Activated CD4-positive, alpha-beta T cell treated with anti-CD3 and anti-CD28 coated beads, Interleukin-2, Interleukin-6, amounts not matched to agents 100 ng/mL and 50 ng/mL, durations not matched to agents 16 hours and 8 hours (primary cell): Measurements from ENCODE around the gene ACTN2.
A peak's percentile ranks its signal among the peaks of the same experiment; 100 is the strongest.

Source experiments
- DNase-seq: peaks from one replicate; pipeline ENCODE4 v3.0.0-alpha.2; 2020

Gene ACTN2

DNA sequence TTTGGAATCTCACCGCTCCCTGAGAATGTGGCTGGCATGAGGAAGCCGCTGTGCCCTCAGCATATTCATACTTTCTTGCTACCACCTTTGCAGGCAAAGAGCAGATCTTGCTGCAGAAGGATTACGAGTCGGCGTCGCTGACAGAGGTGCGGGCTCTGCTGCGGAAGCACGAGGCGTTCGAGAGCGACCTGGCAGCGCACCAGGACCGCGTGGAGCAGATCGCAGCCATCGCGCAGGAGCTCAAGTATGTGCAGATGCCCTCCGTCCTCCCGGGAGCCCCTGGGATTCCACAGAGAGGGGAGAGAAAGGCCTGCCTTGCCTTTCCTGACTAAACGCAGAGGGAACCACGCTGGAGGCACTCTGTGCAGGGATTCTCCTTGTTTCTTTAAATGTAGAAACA lies 58.2 kb downstream of the ACTN2 start:
- DNase-seq = no peak

DNA sequence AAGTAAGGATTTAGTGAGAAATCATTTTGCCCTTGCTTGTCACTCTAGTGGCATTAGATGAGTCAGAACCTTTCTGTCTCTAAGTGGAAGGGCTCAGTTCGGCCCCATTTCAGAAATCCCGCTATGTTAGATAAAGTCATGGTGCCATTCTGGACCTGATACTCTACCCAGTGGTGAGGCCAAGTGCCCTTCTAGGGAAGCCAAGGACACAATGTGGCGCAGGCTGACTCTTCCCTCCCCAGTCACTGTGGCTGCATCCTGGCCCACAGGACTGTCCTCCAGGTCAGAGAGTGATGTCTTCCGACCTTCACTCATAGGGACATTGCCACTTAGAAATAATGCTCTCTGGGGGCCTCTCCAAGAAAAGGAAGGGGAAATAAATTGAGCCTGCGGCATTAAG lies 60.5 kb downstream of the ACTN2 start:
- no peak for DNase-seq

GRCh38 chr1:236747311-236747985 lies 61.1 kb downstream of the ACTN2 start:
- no peak for DNase-seq

- DNase-seq = no peak
These were observed 62.1 kb downstream of the ACTN2 start for GRCh38 chr1:236748268-236748870.

DNA sequence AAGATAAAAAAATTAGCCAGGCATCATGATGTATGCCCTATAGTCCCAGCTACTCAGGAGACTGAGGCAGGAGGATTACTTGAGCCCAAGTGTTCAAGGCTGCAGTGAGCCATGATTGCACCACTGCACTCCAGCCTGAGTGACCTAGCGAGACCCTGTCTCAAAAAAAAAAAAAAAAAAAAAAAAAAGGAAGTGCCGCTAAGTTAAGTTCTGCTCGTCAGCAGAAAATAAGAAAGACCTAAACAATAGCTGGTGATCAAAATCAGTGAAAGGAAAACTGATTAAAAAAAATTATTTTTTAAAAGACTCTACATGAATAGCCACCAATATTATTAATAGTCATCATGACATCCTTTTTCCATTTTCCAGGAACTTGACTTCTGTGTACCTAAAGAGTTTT lies 64.6 kb downstream of the ACTN2 start:
- DNase-seq = no peak

DNA sequence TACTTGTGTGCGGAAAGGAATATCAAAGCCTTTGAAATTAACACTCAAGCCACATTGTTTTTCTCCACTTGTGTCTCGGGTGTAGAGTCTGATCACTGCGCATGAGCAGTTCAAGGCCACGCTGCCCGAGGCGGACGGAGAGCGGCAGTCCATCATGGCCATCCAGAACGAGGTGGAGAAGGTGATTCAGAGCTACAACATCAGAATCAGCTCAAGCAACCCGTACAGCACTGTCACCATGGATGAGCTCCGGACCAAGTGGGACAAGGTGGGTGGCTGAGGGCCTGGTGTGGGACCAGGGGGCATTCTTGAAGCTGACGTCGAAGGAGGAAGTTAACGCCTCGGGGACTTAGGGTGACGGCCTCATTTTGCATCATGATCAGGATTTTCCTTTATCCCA lies 65.1 kb downstream of the ACTN2 start:
- no peak for DNase-seq

- no peak for DNase-seq
These were observed 65.6 kb downstream of the ACTN2 start for GRCh38 chr1:236751935-236752334.

DNA sequence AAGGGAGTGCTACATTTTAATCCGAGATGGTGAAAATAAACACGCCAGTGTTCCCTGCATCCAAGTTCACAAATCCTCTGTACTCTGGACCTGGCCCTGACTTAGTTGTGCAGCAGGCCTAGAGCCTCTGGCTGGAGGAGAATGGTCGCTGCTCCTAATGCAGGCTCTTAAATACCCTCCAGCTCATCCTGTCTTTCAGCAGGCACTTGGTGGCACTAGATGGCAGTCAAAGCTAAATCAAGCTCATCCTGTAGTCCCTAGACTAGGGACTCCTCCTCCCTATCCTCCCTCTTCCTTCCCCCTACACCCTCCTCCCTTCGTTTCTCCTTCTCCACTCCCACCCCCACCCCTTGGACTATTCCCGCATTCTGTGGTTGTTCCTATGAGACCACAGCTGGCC lies 67.2 kb downstream of the ACTN2 start:
- peak; percentile 13 for DNase-seq

DNA sequence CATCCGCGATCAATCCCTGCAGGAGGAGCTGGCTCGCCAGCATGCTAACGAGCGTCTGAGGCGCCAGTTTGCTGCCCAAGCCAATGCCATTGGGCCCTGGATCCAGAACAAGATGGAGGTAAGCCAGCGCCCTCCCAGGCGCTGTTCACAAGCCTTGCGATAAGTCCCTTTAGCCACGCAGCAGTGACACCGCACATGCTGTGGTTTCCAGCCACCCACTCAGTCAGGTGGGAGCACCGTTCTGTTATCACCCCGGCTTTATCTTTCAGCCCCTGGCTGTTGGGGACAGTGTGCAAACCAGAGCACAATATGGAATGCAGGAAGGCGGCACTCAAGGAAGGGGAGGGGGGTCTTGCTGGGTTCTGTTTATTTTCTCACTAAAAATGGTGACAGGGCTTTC lies 67.7 kb downstream of the ACTN2 start:
- DNase-seq = no peak

GRCh38 chr1:236754525-236755210 lies 68.4 kb downstream of the ACTN2 start:
- no peak for DNase-seq

DNA sequence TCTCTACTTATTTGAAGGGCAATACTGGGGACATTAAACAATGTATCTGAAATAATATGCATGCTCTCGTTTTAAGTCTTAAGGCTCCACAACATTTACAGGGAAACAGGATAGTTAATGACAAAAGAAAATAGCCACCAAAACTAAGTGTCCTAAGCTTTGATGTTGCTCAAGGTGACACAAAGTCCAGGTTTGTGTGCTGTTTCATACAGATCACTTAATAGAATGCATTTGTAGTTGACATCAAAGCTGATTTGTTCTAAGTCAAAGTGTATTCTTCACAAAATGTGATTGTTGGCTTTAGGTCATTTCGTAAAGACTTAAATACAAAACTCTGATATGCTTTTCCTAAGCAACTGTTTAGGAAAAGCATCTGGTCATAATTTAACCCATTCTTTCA lies 71.3 kb downstream of the ACTN2 start:
- no peak for DNase-seq

- DNase-seq = peak; percentile 60
These were observed 73.1 kb downstream of the ACTN2 start for GRCh38 chr1:236759252-236759859.

DNA sequence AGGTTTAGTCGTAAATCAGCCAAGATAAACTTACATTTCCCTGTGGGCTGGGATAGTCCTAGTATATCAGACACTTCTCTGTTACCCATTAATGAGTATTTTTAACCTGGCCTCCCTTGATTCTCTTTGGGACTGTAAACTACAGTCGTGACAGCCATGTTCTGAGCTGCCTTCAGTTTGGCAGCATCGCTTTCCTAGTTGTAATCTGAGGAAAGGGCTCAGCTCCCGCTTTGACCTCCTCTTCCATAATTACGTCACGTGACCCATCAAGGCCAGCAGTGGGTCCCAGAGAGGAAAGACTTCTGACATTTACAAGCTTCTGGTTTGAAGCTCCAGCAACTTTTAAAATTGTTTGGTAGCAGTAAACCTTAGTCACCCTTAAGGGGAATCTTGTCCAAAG lies 74.2 kb downstream of the ACTN2 start:
- no peak for DNase-seq

DNA sequence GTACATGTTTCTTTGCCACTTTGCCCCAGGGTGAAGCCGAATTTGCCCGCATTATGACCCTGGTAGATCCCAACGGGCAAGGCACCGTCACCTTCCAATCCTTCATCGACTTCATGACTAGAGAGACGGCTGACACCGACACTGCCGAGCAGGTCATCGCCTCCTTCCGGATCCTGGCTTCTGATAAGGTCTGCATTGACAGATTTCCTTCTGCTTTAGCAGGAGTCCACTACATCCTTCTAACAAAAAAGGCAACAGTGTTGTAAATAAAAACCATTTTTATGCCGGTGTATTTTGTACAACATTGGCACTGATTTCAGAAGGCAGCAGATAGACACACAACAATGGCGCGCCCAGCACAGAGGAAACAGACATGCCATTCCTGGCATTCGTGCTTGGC lies 74.7 kb downstream of the ACTN2 start:
- no peak for DNase-seq

GRCh38 chr1:236761397-236762132 lies 75.3 kb downstream of the ACTN2 start:
- no peak for DNase-seq

DNA sequence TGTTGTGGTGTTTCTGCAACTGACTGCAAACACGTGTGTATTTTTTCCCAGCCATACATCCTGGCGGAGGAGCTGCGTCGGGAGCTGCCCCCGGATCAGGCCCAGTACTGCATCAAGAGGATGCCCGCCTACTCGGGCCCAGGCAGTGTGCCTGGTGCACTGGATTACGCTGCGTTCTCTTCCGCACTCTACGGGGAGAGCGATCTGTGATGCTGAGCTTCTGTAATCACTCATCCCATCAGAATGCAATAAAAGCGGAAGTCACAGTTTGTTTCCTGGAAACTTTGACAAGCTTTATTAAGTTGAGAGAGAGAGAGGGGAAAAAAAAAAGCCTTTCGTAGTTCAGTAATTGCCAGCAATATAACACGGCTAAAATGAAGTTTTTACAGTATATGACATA lies 76.1 kb downstream of the ACTN2 start:
- DNase-seq = no peak

DNA sequence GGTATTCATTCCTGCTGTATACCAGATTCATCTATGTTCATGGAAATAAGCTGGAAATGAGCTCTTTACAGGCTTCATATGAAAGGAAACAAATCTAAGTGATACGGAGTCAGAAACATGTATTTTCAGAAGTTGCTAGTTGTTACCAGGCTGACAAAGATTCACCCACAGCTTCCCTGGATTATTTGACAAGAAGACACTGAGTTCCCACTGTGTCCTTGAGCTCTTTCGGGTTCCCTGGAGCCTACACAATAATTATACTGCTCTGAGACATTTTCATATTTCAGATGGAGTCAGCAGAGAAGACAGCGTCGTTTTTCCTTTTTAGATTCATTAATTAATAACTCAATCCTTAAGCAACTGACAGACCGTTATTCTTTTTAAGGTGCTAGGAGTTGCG lies 79.5 kb downstream of the ACTN2 start:
- no peak for DNase-seq

GRCh38 chr1:236766506-236766905 lies 80.2 kb downstream of the ACTN2 start:
- DNase-seq = no peak

- DNase-seq = no peak
These were observed 81.0 kb downstream of the ACTN2 start for GRCh38 chr1:236767276-236767675.

- DNase-seq = no peak
These were observed 82.3 kb downstream of the ACTN2 start for GRCh38 chr1:236768601-236769000.

GRCh38 chr1:236773919-236774318 lies 87.6 kb downstream of the ACTN2 start:
- no peak for DNase-seq

GRCh38 chr1:236774926-236775325 lies 88.6 kb downstream of the ACTN2 start:
- DNase-seq = no peak

DNA sequence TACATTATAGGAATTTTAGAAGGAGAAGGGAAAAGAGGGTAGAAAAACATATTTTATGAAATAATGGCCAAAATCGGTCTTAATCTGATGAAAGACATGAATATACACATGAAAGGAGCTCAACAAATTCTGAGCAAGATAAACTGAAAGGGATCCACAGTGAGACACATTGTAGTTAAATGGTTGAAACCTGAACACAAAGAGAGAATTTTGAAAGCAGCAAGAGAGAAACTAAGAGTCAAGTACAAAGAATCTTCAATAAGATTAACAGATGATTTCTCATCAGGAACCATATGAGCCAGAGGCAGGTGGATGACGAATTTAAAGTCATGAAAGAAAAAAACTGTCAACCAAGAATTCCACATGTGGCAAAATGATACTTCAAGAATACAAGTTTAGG lies 93.0 kb downstream of the ACTN2 start:
- no peak for DNase-seq
